HG02759 (cell line): ENCODE results near the gene DPH5.
"Not testable (repeated sequence)": the region's sequence is repeated elsewhere in the genome, so short reads cannot be mapped to it uniquely, and the experiment has no call there.

Experiments
- ATAC-seq: cut with Tn5 transposase; IDR thresholded peaks from one replicate; pipeline ENCODE4 v1.9.1; 2021; ENCODE audit warnings: mild to moderate bottlenecking, moderate library complexity; ENCODE audit not compliant: unreplicated experiment

The DPH5 gene

GRCh38 chr1:101025657-101026429 is at the start of gene DPH5:
Gene DPH5, minus strand, starts transcription at chr1:101025784. Its CDS starts 341 bp downstream, at chr1:101025443.
- ATAC-seq = peak; percentile 88

GRCh38 chr1:101073836-101074235 is 48.3 kb upstream of the DPH5 start:
- no peak for ATAC-seq

GRCh38 chr1:101071470-101071891 is 45.9 kb upstream of the DPH5 start:
- ATAC-seq = no peak

- ATAC-seq = no peak
Measured at GRCh38 chr1:101069158-101069557, 43.6 kb upstream of the DPH5 start.

- not testable (repeated sequence) for ATAC-seq
Measured at GRCh38 chr1:101066937-101067335, 41.4 kb upstream of the DPH5 start.

- ATAC-seq = no peak
Measured at GRCh38 chr1:101066260-101066936, 40.8 kb upstream of the DPH5 start.

- ATAC-seq = no peak
Measured at GRCh38 chr1:101065575-101065974, 40.0 kb upstream of the DPH5 start.

GRCh38 chr1:101064697-101065096 is 39.1 kb upstream of the DPH5 start:
- ATAC-seq = no peak

- ATAC-seq = peak; percentile 86
Measured at GRCh38 chr1:101060992-101061391, 35.4 kb upstream of the DPH5 start.

- no peak for ATAC-seq
Measured at GRCh38 chr1:101059945-101060542, 34.5 kb upstream of the DPH5 start.

- ATAC-seq = no peak
Measured at GRCh38 chr1:101055623-101056022, 30.0 kb upstream of the DPH5 start.

GRCh38 chr1:101051688-101052638 is 26.4 kb upstream of the DPH5 start:
- peak; percentile 91 for ATAC-seq

- no peak for ATAC-seq
Measured at GRCh38 chr1:101050869-101051268, 25.3 kb upstream of the DPH5 start.

GRCh38 chr1:101044749-101045148 is 19.2 kb upstream of the DPH5 start:
- no peak for ATAC-seq

- ATAC-seq = no peak
Measured at GRCh38 chr1:101044259-101044658, 18.7 kb upstream of the DPH5 start.

GRCh38 chr1:101043776-101044175 is 18.2 kb upstream of the DPH5 start:
- no peak for ATAC-seq

GRCh38 chr1:101041300-101041699 is 15.7 kb upstream of the DPH5 start:
- no peak for ATAC-seq

GRCh38 chr1:101040666-101041065 is 15.1 kb upstream of the DPH5 start:
- no peak for ATAC-seq

GRCh38 chr1:101039245-101039644 is 13.7 kb upstream of the DPH5 start:
- no peak for ATAC-seq

- ATAC-seq = no peak
Measured at GRCh38 chr1:101037316-101037715, 11.7 kb upstream of the DPH5 start.

- ATAC-seq = no peak
Measured at GRCh38 chr1:101033017-101033416, 7.4 kb upstream of the DPH5 start.
